Activated CD4-positive, alpha-beta T cell treated with anti-CD3 and anti-CD28 coated beads for 48 hours (primary cell): ENCODE results near the gene CHST11.

Source experiments
- DNase-seq: peaks from one replicate; pipeline ENCODE4 v3.0.0-alpha.2; 2020

CHST11 gene

DNA sequence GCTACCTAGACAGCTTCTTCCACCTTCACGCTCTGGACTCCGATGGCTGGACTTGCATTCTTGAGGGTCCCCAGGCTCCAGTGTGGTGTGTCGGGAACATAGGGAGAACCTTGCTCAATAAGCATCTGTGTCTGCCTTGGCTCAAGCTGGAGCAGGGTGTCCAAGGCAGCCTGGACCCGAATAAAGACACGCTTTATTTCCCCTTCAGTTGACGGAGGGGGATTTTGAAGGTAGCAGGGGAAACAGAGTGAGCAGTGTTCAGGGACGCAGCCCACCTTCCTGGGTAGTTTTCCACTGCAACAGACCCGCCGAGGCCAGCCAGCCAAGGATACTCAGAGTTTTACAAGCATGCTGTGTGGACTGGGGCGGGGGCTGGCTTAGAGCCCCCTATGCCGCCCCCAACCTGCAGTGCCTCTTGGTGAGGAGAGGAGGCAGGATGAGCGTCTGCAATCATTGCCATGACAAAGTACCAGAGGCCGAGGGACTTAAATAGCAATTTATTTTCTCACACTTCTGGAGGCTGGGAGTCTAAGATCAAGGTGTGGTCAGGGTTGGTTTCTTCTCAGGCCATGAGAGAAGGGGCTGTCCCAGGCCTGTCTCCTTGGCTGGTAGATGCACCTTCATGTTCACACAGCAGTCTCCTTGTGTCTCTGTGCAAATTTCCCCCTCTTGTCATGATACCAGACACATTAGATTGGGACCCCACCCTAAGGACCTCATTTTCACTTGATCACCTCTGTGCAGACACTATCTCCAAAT, 201.2 kb downstream of the CHST11 start:
- no peak for DNase-seq

DNA sequence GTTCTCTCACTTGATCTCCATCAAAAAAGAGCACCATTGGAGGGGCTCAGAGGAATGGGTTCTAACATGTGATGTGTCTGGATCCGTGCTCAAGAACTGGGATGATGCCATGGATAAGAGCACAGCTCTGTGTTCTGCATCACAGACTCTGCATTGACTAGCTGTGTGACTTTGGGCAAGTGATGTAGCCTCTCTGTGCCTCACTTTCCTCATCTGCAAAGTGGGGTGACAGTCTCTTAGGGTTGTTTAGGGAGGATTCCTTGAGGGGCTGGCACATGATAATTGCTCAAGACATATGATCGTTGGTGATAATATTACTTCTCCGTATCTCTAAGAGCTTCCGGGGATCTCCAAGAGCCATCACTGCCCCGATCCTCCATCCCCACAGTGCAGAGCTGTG, 202.3 kb downstream of the CHST11 start:
- no peak for DNase-seq

DNA sequence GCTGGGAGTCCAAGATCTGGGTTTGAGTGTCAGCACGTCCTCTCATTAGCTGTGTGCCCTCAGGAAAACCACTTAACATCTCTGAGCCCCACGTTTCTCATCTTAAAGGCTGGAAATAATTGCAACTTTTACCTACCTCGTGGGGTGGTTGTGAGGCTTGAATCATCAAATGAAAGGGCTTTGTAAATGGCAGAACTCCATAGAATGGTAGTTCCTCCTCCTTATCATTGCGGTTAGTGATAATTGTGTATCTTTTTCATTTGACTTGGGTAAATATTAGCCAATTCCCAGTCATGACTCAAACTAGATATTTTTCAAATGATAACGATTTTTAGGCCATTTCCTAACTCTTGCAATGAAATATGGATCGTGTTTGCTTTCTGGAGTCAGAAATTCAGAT, 205.5 kb downstream of the CHST11 start:
- no peak for DNase-seq

DNA sequence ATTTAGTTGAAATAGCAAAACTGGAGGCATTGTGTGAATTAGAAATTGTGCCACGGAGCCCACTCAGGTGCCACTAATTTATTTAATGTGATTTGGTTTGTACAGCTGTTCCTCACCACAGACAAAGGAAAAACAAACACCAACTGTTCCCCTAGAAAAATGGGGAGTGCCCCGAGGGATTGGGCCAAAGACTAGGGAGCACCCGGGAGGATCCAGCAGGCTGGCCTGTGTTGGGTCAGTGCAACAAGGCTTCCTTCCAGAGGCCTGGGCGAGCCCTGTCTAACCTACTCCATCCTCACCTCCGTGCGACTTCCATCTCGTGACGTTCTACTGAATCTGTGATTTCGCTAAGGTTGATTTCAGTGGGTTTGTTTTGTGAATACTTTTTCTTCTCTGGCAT, 206.2 kb downstream of the CHST11 start:
- DNase-seq: no peak

DNA sequence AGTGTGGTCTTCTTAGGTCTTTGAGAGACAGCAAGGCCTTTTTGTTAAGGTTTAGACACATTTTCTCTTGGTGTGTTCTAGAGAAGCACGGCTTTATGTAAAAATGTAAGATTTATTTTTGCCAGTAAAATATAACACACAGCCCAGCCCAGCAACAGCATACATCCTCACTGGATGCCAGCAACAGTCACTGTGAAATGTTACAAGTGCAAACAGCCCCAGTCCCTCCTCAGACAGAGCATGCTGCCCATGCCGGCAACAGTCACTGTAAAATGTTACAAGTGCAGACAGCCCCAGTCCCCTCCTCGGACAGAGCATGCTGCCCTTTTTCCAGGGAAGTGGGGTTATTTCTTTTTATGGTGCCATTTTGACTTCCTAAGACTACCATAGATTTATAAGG, 207.6 kb downstream of the CHST11 start:
- DNase-seq: no peak

DNA sequence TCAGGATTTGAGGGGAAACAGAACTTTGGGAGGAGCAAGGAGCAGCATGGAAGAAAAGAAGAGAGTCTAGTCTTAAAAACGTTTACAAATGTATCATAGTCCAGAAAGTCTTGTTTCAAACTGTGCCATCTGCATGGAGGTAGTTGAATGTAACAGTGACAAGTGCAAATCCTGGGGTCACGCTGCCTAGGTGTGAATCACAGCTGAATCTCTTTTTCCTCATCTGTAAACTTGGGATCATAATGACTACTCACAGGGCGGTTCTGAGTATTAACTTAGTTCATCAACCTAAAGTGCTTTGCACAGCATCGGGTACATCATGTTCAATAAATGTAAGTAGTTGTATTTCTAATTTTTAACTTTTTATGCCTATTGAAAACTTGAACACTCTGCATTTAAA, 208.5 kb downstream of the CHST11 start:
- DNase-seq: peak; percentile 38

DNA sequence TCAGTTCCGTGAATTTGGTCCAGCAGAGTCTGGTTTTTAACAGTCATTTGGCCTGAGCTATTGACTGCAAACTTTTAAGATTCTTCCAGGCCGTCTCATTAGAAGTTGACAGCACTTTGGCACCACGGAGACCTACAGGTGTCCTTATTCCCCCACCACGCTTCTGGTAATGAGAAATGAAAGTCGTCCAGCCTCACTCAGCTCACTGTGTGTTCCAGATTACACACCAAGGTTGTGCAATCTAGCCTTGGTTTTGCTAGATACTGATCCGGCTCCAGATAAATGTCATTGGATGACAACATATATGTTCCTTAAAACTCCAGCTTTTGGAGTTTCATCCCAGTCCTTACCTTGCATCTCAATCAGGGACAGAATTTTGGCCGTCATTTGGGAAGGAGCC, 210.4 kb downstream of the CHST11 start:
- no peak for DNase-seq

DNA sequence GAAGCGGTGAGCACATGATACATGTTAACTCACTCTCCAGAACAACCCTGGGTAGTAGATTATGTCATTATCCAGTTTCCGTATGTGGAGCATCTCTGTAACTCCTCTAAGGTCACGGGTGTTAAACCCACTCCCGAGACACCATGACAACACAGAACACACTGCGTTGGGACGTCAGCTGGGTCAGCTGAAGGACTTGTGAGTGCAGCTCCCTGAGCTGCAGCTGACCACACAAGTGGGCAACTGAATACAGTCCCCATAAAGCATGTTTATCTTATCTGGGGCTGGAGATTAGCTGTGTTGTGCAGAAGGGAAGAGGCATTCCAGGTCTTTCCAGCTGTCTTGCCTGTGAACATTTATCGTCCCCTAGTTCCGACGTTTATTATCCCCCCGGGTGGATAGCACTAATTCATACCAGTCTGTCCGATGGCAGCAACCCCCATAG, 211.5 kb downstream of the CHST11 start:
- DNase-seq: no peak

DNA sequence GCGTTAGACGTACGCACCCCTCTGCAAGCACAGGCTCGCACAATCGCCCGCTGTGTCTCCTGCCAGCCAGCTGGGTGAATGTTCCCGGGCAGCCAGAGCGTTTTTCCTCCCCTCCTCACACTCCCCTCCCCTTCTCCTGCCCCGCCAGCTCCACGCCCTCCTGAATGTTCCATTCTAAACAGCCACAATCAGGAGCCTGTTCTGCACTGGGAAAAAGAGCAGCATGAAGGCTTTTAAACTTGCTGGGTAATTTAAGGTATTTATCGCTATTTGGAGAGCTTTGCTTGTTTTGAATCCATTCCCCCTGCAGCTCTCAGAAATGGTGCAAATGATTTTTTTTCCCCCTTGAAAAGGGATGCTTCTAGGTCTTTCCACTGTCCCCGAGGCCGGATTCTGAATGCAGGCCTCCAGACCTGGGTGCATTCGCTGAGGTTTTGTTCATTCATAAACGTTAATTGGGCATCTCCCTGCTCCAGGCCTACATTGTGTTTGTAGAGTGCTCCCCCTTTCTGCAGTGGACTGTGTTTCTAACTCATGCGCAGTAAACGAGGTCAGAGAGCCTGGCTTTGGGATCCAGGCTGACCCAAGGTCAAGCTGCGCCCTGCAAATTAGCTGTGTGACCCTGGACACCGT, 212.5 kb downstream of the CHST11 start:
- DNase-seq: no peak

DNA sequence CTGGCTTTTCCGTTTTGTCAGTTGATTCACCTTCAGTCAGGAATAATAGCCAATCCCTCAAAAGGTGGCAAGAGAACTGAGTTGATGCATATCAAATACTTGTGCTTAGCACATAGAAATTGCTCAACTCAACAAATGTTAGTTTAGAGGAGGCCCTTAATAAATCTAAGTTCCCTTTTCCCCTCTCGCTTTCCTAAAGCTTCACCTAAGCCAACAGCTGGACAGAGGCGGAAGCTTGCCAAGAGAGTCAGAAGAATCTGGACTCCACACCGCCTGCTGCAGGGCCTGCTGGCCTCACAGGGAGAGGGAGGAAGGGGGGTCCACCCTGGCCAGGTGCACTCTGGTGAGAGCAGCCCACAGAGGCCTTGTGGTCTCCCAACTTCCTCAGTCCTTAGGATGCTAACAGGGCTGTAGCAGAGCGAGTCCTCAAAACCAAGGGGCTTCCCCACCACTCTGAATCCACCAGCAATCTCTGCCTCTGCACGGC, 213.1 kb downstream of the CHST11 start:
- DNase-seq: no peak

DNA sequence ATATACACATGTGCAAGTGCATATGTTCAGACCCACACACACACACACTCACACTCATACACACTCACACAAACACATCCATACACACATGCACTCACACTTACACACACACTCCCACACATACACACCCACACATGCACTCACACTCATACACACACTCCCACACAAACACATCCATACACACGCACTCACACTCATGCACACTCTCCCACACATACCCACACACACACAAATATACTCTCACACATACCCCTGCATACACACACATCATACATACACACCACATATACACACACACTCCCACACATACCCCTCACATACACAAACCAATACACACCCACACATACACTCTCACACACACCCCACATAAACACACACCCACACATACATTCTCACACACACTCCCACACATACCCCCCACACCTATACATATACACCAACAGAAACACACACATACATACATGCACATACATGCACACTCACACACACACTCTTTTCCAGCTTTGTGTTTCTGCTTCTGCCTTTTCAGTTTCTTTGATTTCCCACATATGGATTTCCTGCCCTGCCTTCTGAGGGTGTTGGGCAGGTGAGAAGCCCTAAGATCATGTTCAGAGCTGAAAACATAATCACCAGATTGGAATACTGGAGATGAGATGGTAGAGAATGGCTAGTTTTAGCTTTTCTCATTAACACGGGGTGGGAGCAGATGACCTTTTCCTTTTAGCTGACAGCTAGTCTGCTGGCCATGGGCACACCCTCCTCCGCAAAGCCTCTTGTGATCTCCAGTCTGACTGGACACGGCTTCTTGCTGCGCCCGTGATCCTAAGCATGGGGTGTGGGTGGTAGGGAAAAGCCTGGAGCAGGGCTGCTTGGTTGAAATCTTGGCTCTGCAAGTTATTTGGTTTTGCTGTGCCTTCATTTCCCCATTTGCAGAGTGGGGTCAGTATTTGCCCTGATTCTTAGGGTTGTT, 214.0 kb downstream of the CHST11 start:
- no peak for DNase-seq

DNA sequence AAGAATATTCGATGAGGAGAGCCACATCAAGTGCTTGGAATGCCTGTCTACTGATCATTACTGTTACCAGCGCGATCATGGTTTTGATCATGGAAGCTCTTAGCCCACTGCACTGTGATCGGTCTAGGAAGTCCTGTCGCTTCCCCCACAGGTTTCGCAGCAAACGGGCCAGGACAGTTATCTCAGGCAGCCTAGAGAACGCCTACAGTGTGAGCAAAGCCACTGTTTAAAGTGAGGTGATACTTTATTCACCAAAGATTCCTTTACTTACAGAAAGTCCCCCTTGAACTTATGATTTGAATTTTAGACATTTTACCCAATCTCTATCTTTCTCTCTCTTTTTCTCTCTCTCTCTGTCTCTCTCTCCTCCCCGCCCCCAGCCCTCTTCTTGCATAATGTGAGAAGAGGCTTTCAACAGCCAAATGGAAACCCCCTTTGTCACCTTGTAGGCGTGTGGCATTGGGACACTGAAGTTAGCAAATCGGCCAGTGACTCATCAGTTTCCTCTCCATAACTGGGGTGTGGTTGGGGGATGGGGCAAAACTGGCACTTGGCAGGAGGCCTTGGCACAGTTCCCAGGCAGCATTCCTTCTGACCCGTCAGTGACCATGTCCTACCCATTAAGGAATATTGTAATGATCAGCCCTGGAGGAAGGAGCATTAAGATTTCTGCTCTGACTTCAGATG, 214.8 kb downstream of the CHST11 start:
- DNase-seq: peak; percentile 91

DNA sequence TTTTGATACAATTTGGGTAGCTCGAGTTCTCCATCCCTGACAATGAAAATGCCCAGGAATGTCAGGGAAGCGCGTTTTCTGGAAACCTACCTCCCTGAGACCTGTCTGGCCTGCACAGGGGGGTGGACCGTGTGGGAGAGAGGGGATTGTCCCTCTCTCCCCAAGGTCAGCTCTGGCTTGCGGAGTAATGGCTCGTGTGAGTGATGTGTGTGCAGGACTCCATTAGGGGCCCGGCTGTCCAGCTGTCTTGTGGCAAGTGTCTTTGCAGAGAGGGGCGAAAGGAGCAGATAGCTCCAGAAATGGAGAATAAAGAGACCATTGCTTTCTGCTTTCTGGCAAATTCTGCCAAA, 215.3 kb downstream of the CHST11 start:
- DNase-seq: no peak

DNA sequence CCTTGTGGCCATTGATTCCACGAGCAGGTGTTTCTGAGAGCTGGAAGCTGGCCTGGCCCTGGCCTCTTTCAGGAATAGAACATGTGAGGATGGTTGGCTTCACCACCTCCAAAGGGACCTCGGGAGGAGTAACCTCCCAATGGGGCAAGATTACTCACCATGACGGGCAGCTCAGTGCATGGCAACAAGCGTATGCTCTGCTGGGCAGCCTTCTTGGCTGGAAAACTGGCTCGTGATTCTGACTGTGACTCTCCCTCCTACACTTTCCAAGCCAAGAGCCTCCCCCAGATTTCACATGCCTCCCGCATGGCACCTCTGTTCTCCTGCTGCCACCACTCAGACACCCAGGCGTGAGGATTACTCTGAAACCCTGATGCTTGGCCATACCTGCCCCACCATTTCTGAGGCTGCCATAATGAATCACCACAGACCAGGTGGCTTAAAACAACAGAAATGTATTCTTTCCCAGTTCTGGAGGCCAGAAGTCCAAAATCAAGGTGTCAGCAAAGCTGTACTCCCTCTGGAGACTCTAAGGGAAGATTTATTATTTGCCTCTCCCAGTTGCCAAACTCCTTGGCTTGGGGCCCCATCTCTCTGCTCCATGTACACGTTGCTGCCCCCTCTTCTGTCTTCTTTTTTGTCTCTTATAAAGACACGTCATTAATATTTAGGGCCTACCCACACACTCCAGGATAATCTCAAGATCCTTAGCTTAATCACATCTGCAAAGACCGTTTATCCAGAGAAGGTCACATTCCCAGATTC, 215.9 kb downstream of the CHST11 start:
- no peak for DNase-seq

DNA sequence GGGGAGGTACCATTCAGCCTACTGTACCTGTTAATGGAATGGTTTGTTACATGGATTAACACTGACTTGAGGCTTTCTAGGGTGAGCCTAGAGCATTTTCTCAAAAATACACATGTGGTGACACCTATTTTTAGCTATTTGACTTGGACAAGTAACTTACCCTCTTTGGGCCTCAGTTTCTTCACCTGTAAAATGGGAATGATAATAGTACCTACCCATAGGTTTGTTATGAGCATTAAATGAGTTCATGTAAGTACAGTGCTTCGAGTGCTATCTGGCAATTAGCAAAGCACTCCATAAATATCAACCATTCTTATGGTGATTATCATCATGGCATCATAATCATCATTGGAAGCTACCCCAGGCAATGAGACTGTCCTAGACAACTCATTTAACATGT, 216.5 kb downstream of the CHST11 start:
- DNase-seq: no peak

DNA sequence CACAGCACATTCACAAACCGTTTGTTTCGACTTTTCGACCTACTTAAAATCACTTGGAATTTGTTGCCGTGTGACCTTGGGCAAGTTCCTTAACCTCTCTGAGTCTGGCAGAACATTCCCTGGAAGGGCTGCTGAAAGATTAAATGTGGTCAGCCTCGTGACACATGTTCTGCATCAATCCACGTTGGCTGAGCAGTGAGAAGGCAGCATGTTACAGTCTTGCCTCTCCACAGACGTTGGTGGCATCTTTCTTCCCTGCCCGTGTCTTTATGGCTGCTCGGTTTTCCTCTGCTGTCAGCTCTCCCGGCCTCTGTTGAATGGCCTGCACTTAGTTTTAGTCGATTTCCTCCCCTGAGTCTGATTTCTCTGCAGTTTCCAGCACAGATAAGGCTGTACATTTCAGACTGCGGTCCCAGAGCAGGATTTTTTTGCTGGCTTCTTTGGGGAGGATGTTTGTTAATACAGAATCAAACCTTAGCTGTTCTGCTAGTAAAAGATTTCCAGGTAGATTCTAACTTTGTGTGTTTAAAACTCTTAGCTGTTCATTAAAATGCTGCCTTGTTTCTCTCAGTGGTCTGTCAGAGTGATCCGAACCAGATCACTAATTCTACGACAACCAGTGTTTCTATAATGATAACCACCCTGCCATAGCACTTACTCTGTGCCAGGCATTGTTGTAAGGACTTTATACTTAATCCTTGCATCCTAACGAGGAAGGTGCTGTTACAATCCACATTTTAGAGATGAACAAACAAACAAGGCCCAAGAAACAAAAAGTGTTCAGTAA, 217.1 kb downstream of the CHST11 start:
- DNase-seq: no peak

DNA sequence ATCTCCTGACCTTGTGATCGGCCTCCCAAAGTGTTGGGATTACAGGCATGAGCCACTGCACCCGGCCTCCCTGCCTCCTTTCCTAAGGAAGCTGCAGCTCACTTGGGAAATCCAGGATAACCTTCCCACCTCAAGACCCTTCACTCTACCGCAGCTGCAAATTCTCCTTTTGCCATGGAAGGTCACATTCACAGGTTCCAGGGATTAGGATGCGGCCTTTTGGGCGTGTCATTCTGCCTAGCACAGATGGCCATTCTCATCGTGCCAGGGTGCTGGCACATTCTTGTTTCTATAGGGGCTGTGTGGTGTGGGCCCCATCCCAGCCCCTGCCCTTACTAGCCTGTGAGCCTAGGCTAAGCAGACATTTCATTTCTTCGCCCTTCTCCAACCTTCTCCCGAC, 219.9 kb downstream of the CHST11 start:
- no peak for DNase-seq

DNA sequence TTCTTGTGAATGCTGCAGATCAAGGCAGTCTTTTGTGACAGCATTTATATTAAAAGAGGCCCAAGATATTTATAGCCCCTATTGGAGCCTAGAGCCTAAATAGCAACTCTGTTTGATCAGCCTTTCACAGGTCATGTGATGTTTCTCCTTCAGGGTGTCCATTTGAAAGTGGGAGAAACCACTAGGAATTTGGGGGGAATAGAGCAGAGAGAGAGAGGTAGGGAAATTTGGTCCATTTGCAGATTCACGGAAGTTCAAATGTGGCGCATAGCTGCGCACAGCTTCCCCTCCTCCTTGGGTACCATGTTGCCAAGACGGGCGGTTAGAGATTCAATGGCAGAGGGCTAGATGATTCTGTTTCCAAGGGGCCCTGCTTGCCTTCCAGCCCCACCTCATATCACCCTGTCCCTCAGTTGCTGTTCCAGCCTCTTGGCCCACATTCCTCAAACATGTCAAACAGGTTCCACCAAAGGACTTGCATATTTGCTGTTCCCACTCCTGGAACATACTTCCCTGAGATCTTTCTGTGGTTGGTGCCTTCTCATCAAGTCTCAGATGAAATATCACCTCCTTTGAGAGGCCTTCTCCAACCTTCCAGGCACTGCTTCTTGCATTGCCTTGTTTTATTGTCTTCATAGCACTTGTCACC, 220.8 kb downstream of the CHST11 start:
- DNase-seq: no peak

DNA sequence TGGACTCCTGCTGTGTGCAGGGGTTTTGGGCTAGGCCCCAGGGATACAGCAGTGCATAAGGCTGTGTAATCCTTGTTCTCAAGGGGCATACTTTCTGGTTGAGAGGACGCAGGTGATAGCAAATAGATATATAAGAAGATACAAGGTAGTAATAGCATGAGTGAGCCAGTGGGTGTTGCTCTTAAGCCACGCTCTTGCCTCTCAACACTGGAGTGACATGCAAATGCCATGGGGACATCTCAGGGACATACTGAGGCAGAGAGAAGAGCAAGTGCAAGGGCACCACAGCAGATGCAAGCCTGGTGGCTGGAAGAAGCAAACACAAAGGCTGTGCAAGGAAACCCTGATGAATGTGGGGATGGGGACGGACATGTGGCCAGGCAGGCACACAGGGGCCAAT, 223.3 kb downstream of the CHST11 start:
- peak; percentile 49 for DNase-seq

DNA sequence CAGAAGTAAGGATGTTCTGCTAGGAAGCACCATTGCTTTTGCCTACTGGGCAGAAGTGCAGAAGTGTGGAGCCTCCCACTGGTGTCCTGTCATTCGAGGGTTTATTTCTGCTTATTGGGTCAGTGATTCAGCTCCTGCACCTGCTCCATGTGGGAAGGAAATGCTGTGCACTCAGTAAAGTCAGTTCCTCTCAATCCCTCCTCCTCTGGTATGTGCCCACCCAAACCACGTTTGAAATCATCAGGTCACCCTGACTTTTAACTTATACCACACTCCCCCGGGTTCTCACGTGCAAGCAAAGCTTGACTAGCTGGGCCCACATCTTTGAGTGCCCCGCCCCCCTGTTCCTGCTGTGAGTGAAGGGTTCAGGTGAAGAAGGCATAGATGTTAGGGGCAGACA, 223.7 kb downstream of the CHST11 start:
- DNase-seq: peak; percentile 39
